K562 (cell line): ENCODE measurements around the gene RSPH3. TPM values are rescaled to one million over a fixed set of nuclear protein-coding genes. Genes with fewer than 3 reads are reported as not detected.
A peak's percentile ranks its signal among the peaks of the same experiment; 100 is the strongest.

Experiments
- CEBPG ChIP-seq, 3 experiments: fragments of 200-800 bp in 1 of 3; sonication (Bioruptor generic) in 1 of 3; sonication (generic) in 1 of 3; formaldehyde crosslinking in 1 of 3; IDR thresholded peaks in 2 of 3; conservative IDR thresholded peaks in 1 of 3; 2 replicates each; pipeline versions ENCODE4 v1.6.1 to v1.8.0; 2016 to 2022; ENCODE audit warnings: missing compliant biosample characterization in 2 of 3, missing genetic modification characterization in 2 of 3, mild to moderate bottlenecking in 1 of 3, missing genetic modification reagents in 1 of 3
- CHAMP1 ChIP-seq: fragments of 450-650 bp; IDR thresholded peaks from 2 replicates; pipeline ENCODE4 v1.6.1; 2016; ENCODE audit warnings: mild to moderate bottlenecking
- DDX20 ChIP-seq: fragments of 450-650 bp; IDR thresholded peaks from 2 replicates; pipeline ENCODE4 v1.6.1; 2016; ENCODE audit warnings: missing genetic modification characterization, low read depth, mild to moderate bottlenecking, missing compliant biosample characterization, moderate library complexity
- DNMT1 ChIP-seq: fragments of 450-650 bp; IDR thresholded peaks from 2 replicates; pipeline ENCODE4 v1.6.1; 2016; ENCODE audit warnings: antibody characterized with exemption, mild to moderate bottlenecking
- EP300 ChIP-seq: IDR thresholded peaks from 2 replicates; pipeline ENCODE4 v1.6.1; 2012; ENCODE audit warnings: low read length, improper control_type of control experiment
- ERF ChIP-seq: fragments of 450-650 bp; formaldehyde crosslinking; IDR thresholded peaks from 2 replicates; pipeline ENCODE4 v1.4.0; 2020; ENCODE audit warnings: mild to moderate bottlenecking, mixed read lengths
- GATAD2A ChIP-seq: fragments of 450-650 bp; IDR thresholded peaks from 2 replicates; pipeline ENCODE4 v1.6.1; 2017
- GTF2E2 ChIP-seq: fragments of 200-800 bp; sonication (Bioruptor generic); IDR thresholded peaks from 2 replicates; pipeline ENCODE4 v1.6.1; 2016; ENCODE audit warnings: missing genetic modification characterization, missing compliant biosample characterization
- HDGF ChIP-seq: fragments of 450-650 bp; IDR thresholded peaks from 2 replicates; pipeline ENCODE4 v1.6.1; 2016
- KAT7 ChIP-seq: sonication (generic); formaldehyde crosslinking; IDR thresholded peaks from 2 replicates; pipeline ENCODE4 v1.8.0; 2022; ENCODE audit warnings: missing genetic modification reagents, mild to moderate bottlenecking, borderline replicate concordance
- KDM4B ChIP-seq, 2 experiments: fragments of 450-650 bp in 1 of 2; sonication (generic) in 1 of 2; IDR thresholded peaks; 2 replicates each; pipeline ENCODE4 v1.6.1; 2016 to 2017; ENCODE audit warnings: borderline replicate concordance in 2 of 2, antibody characterized with exemption in 1 of 2, low read depth in 1 of 2, mild to moderate bottlenecking in 1 of 2
- LARP7 ChIP-seq: fragments of 450-650 bp; IDR thresholded peaks from 2 replicates; pipeline ENCODE4 v1.6.1; 2016
- MECOM ChIP-seq: fragments of 250-450 bp; sonication (Bioruptor Pico); IDR thresholded peaks from 2 replicates; pipeline ENCODE4 v1.8.0; 2022; ENCODE audit warnings: inconsistent platforms
- MTF1 ChIP-seq: fragments of 250-450 bp; sonication (Bioruptor Pico); IDR thresholded peaks from 2 replicates; pipeline ENCODE4 v1.9.0; 2021; ENCODE audit warnings: moderate library complexity, mild to moderate bottlenecking, inconsistent platforms, borderline replicate concordance
- RAD21 ChIP-seq, 2 experiments: fragments of 250-450 bp in 1 of 2; fragments of 450-650 bp in 1 of 2; sonication (Bioruptor Pico) in 1 of 2; formaldehyde crosslinking in 1 of 2; IDR thresholded peaks in 1 of 2; conservative IDR thresholded peaks in 1 of 2; 2 replicates each; pipeline versions ENCODE4 v1.4.0 to v1.8.0; 2020 to 2022; ENCODE audit warnings: mild to moderate bottlenecking in 2 of 2, moderate library complexity in 1 of 2
- SAFB ChIP-seq: fragments of 200-400 bp; formaldehyde crosslinking; IDR thresholded peaks from 2 replicates; pipeline ENCODE4 v1.6.1; 2017; ENCODE audit warnings: low read depth, low read length, borderline replicate concordance
- SNRNP70 ChIP-seq: fragments of 200-400 bp; formaldehyde crosslinking; optimal IDR thresholded peaks from 2 replicates; pipeline ENCODE3; 2017; ENCODE audit warnings: low read depth, low read length
- TFE3 ChIP-seq: fragments of 450-650 bp; formaldehyde crosslinking; IDR thresholded peaks from 2 replicates; pipeline ENCODE4 v1.4.0; 2020; ENCODE audit warnings: mild to moderate bottlenecking, mixed read lengths
- XRCC5 ChIP-seq: fragments of 200-400 bp; formaldehyde crosslinking; IDR thresholded peaks from 2 replicates; pipeline ENCODE4 v1.6.1; 2017; ENCODE audit warnings: low read depth, mild to moderate bottlenecking, low read length
- ZBTB33 ChIP-seq: sonication (generic); formaldehyde crosslinking; IDR thresholded peaks from 2 replicates; pipeline ENCODE4 v1.8.1; 2023; ENCODE audit warnings: mild to moderate bottlenecking, missing genetic modification reagents
- polyA plus RNA-seq, 8 experiments: library from polyadenylated mRNA; depleted of rRNA in 4 of 8; stranded (reverse) in 5 of 8; unstranded in 3 of 8; fragments of >200 nt; fragmentation: Nextera tagmentation in 2 of 8; fragmentation: Illumina TruSeq in 1 of 8; extraction: Ambion mirVana in 2 of 8; extraction: Trizol in 1 of 8; gene quantifications; 2 replicates each; pipeline versions ENCODE4 v1.2.1 to v1.2.3, GENCODE V29; 2011 to 2014; ENCODE audit warnings: inconsistent platforms in 1 of 8, missing spikeins in 1 of 8
- total RNA-seq, 7 experiments: library from RNA; depleted of rRNA in 6 of 7; stranded (reverse); fragments of >200 nt in 6 of 7; fragmentation: Illumina TruSeq in 2 of 7; extraction: Trizol in 2 of 7; gene quantifications; 2 replicates each; pipeline versions ENCODE4 v1.2.1 to v1.2.3, GENCODE V29; 2011 to 2021; ENCODE audit warnings: low replicate concordance in 1 of 7

The RSPH3 gene
- total and polyA plus RNA-seq, 9 of the 15 experiments (the other 6 are each of a cell fraction or from before 2014, with no cell fraction given) = 0.52 to 2.9 (median 1.5) TPM

- TF ChIP-seq LARP7 = no peak
- TF ChIP-seq SNRNP70 = no peak
- TF ChIP-seq KAT7 (CRISPR knock-in tag) = peak; percentile 80; the same call in 1 of the 2 replicates
- peak; percentile 29; the same call in 1 of the 2 replicates for TF ChIP-seq GTF2E2
- TF ChIP-seq SAFB = no peak
- TF ChIP-seq EP300 = peak; percentile 8; the same call in 1 of the 2 replicates
- peak; percentile 77; the same call in 1 of the 2 replicates for TF ChIP-seq CHAMP1
- no peak for TF ChIP-seq DNMT1
- TF ChIP-seq CEBPG (CRISPR knock-in tag; IDR thresholded peaks at IDR 0.05) = no peak
- no peak for TF ChIP-seq CEBPG (tag; conservative IDR thresholded peaks at IDR 0.05 in 1 of 2, IDR thresholded peaks at IDR 0.05 in 1 of 2)
- TF ChIP-seq KDM4B (IDR thresholded peaks at IDR 0.05; ENCODE audit: borderline replicate concordance in 2 of 2, low read depth in 1 of 2) = peak in 1 of 2 experiments; percentile 94; a peak in 1 of 4 replicates
- TF ChIP-seq GATAD2A = peak; percentile 52; the same call in 1 of the 2 replicates
- TF ChIP-seq HDGF = no peak
- TF ChIP-seq MECOM = peak; percentile 54; the same call in 1 of the 2 replicates
- TF ChIP-seq ERF (CRISPR knock-in tag) = peak; percentile 94
- TF ChIP-seq RAD21 (CRISPR knock-in tag; conservative IDR thresholded peaks at IDR 0.05 in 1 of 2, IDR thresholded peaks at IDR 0.05 in 1 of 2) = peak; percentile 57 to 60
- TF ChIP-seq TFE3 (CRISPR knock-in tag) = 0 out of 2 replicates have a peak, but pooled peaks have one; percentile 6
- no peak for TF ChIP-seq DDX20
- peak; percentile 9; the same call in 1 of the 2 replicates for TF ChIP-seq ZBTB33 (CRISPR knock-in tag)
- peak; percentile 76; the same call in 1 of the 2 replicates for TF ChIP-seq XRCC5
- TF ChIP-seq MTF1 (CRISPR knock-in tag) = no peak
These were observed at the start of gene RSPH3 (continued) for GRCh38 chr6:158999666-159000403.
